HL-60/S4 (cell line): ENCODE measurements around the gene TMEM132D.
"Not testable (repeated sequence)": the region's sequence is repeated elsewhere in the genome, so short reads cannot be mapped to it uniquely, and the experiment has no call there.

Source experiments
- in situ Hi-C: fragments of 300-500 bp; cut with MboI; formaldehyde crosslinking; loops from 2 replicates; pipeline ENCODE4 v1.14.3; 2022; ENCODE audit warnings: low sequenced_read_pairs

The TMEM132D gene

GRCh38 chr12:129540954-129541353, 362.9 kb downstream of the TMEM132D start:
- in situ Hi-C loops: no loop called here

GRCh38 chr12:129540249-129540648, 363.6 kb downstream of the TMEM132D start:
- in situ Hi-C loops: no loop called here

- in situ Hi-C loops: not testable (repeated sequence)
Measured at GRCh38 chr12:129538724-129539335, 365.0 kb downstream of the TMEM132D start.

GRCh38 chr12:129538137-129538536, 365.7 kb downstream of the TMEM132D start:
- in situ Hi-C loops: no loop called here

GRCh38 chr12:129534966-129535750, 368.7 kb downstream of the TMEM132D start:
- in situ Hi-C loops: no loop called here

- in situ Hi-C loops: no loop called here
Measured at GRCh38 chr12:129532707-129533499, 370.9 kb downstream of the TMEM132D start.

GRCh38 chr12:129532082-129532481, 371.7 kb downstream of the TMEM132D start:
- in situ Hi-C loops: no loop called here

GRCh38 chr12:129530984-129531383, 372.8 kb downstream of the TMEM132D start:
- in situ Hi-C loops: no loop called here

GRCh38 chr12:129530517-129530916, 373.3 kb downstream of the TMEM132D start:
- in situ Hi-C loops: no loop called here

- in situ Hi-C loops: no loop called here
Measured at GRCh38 chr12:129527506-129527905, 376.3 kb downstream of the TMEM132D start.

- in situ Hi-C loops: no loop called here
Measured at GRCh38 chr12:129523621-129524020, 380.2 kb downstream of the TMEM132D start.

GRCh38 chr12:129520739-129521138, 383.1 kb downstream of the TMEM132D start:
- in situ Hi-C loops: no loop called here

- in situ Hi-C loops: no loop called here
Measured at GRCh38 chr12:129503802-129504201, 400.0 kb downstream of the TMEM132D start.

GRCh38 chr12:129496226-129496625, 407.6 kb downstream of the TMEM132D start:
- in situ Hi-C loops: no loop called here

GRCh38 chr12:129494766-129495165, 409.1 kb downstream of the TMEM132D start:
- in situ Hi-C loops: no loop called here

- in situ Hi-C loops: no loop called here
Measured at GRCh38 chr12:129494260-129494659, 409.6 kb downstream of the TMEM132D start.

GRCh38 chr12:129489100-129489676, 414.6 kb downstream of the TMEM132D start:
- in situ Hi-C loops: no loop called here

- in situ Hi-C loops: no loop called here
Measured at GRCh38 chr12:129486931-129487330, 416.9 kb downstream of the TMEM132D start.

GRCh38 chr12:129483111-129483893, 420.5 kb downstream of the TMEM132D start:
- in situ Hi-C loops: no loop called here

- in situ Hi-C loops: no loop called here
Measured at GRCh38 chr12:129481921-129482320, 421.9 kb downstream of the TMEM132D start.
